VCaP (cell line): ENCODE measurements around the gene MIOX.

ENCODE experiments used
- H3K27ac ChIP-seq: fragments of 450-650 bp; 2 replicates; pipeline ENCODE4 v1.5.1; 2017
- TF ChIP-seq, protein P1 (sequence below): fragments of 450-650 bp; conservative IDR thresholded peaks from 2 replicates; pipeline ENCODE4 v1.5.1; 2017; ENCODE audit warnings: mild to moderate bottlenecking, moderate library complexity

The MIOX gene

DNA sequence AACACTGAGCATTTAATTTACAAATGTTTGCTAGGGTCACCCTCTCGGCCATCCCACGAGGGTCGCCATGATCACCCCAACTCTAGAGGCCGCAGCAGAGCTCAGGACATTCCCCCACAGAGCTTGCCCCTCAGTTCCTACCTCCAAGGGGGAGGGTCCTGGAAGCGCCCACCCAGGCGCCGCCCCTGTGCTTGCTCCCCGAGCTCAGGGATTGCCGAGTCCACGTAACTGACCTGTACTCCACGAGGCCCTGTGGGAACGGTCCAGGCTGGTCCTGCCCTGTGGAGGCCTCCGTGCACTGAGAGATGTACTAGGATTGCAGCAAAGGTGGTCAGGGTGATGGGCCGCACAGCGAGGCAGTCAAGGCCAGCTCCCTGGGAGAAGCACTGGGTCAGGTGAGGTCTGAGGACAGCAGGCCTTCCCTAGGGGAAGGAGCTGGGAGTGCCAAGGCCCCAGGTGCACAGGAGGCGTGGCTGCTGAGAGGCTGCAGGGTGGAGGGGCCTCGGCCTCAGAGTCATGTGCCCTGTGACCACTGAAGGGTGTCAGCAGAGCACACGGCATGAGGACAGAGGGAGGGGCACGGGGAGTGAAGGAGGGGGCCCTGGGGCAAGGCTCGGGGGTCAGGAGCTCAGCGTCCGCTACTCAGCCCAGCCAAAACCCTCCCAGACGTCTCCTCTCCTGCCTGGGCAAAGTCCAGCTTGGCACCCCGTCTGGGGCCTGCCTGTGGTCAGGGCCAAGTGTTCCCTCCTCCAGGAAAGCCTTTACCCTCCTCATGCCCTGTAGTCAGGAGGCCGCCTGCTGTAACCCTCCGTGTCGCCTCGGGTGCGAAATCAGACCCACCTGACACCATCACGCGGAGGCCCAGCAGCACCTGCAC lies 2.4 kb upstream of the MIOX start:
- TF ChIP-seq, protein P1, sequence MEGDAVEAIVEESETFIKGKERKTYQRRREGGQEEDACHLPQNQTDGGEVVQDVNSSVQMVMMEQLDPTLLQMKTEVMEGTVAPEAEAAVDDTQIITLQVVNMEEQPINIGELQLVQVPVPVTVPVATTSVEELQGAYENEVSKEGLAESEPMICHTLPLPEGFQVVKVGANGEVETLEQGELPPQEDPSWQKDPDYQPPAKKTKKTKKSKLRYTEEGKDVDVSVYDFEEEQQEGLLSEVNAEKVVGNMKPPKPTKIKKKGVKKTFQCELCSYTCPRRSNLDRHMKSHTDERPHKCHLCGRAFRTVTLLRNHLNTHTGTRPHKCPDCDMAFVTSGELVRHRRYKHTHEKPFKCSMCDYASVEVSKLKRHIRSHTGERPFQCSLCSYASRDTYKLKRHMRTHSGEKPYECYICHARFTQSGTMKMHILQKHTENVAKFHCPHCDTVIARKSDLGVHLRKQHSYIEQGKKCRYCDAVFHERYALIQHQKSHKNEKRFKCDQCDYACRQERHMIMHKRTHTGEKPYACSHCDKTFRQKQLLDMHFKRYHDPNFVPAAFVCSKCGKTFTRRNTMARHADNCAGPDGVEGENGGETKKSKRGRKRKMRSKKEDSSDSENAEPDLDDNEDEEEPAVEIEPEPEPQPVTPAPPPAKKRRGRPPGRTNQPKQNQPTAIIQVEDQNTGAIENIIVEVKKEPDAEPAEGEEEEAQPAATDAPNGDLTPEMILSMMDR: no peak
- H3K27ac ChIP-seq: no peak overlapping the region

DNA sequence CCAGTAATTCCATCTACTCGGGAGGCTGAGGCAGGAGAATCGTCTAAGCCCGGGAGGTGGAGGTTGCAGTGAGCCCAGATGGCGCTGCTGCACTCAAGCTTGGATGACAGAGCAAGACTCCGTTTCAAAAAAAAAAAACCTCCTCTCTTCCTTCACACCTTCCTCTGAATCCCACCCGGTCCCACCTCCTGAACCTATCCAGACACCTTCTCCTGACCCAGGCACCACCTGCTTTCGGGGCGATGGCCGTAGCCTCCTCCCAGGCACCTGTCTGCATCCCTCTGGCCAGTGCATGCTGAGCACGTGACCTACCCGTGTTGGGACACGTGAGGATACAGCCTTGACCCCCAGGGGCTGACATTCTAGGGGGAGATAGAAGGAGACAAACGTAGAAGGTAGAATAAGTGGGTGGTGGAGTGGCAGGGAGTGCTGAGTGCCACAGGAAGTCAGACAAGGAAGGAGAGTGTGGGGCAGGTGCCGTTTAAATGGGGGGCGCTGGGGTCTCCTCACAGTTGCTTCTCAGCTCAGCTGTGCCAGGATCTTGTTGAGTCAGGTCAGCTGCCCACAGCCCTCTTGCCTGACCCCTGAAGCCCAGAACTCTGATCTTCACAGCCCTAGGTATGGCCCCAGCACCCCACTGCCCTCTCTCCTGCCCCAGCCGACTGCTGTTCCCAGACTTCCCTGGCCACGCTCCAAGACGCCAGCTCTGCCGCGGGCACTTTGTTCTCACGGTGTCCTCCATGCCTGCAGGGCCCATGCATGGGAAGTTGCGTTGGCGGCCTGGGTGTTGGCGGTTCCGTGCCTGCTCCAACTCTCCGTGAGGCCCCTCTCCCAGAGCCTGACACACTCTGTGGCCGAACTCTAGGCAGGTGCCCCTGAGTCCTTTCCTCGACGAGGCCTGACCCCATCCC lies 1.2 kb upstream of the MIOX start:
- TF ChIP-seq, protein P1: no peak
- no peak overlapping the region for H3K27ac ChIP-seq

DNA sequence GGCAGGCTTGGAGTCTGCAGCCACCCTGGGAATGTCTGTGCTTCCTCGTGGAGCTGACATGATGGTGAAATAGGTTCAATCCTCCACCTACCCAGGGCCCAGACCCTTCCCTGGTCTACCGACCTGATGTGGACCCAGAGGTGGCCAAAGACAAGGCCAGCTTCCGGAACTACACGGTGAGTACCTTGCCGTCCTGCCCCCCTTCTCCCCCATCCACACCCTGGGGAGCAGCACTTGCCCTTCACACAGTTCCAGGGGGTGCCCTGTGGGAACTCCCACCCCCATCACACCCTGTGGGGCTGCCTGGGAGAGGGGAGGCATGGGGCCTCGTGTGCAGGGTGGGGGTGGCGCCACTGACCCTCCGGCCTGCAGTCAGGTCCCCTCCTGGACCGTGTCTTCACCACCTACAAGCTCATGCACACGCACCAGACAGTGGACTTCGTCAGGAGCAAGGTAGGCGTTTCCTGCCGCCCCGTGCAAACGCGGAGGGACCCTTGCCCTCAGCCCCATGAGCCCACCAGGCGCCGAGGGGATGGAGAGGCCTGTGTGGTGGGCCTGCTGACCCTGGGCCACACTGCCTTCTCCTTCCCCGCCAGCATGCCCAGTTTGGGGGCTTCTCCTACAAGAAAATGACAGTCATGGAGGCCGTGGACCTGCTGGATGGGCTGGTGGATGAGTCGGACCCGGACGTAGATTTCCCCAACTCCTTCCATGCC lies 789 bp downstream of the MIOX start:
- TF ChIP-seq, protein P1: no peak
- H3K27ac ChIP-seq: no peak overlapping the region

DNA sequence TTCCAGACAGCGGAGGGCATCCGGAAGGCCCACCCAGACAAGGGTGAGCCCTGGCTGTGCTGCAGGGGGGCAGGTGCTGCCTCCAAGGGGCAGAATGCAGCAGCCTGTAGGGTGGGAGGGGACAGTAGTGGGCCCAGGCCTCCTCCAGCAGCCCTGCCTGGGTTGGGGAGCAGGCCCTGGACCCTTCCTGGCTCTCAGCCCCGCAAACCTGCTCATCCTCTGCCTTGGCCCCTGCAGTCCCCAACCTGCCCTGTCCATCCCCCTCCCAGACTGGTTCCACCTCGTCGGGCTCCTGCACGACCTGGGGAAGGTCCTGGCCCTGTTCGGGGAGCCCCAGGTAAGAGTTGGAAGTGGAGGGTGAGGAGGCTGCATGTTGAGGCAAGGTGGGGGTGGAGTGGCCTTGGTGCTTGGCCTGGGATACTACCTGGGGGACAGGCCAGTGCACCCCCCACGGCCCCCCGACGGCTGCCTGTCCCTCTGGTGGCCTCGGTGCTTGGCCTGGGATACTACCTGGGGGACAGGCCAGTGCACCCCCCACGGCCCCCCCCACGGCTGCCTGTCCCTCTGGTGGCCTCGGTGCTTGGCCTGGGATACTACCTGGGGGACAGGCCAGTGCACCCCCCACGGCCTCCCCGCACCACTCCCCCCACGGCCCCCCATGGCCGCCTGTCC lies 1.5 kb downstream of the MIOX start:
- TF ChIP-seq, protein P1: no peak
- H3K27ac ChIP-seq: no peak overlapping the region

DNA sequence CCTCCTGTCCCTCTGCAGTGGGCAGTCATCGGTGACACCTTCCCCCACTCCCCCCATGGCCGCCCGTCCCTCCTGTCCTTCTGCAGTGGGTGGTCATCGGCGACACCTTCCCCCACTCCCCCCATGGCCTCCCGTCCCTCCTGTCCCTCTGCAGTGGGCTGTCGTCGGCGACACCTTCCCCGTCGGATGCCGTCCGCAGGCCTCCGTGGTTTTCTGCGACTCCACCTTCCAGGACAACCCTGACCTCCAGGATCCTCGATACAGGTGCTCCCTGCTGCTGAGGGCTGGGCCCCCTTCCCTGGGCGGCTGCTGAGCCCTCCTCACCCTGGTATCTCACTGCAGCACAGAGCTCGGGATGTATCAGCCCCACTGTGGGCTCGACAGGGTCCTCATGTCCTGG lies 2.2 kb downstream of the MIOX start:
- no peak overlapping the region for H3K27ac ChIP-seq
- TF ChIP-seq, protein P1: no peak

DNA sequence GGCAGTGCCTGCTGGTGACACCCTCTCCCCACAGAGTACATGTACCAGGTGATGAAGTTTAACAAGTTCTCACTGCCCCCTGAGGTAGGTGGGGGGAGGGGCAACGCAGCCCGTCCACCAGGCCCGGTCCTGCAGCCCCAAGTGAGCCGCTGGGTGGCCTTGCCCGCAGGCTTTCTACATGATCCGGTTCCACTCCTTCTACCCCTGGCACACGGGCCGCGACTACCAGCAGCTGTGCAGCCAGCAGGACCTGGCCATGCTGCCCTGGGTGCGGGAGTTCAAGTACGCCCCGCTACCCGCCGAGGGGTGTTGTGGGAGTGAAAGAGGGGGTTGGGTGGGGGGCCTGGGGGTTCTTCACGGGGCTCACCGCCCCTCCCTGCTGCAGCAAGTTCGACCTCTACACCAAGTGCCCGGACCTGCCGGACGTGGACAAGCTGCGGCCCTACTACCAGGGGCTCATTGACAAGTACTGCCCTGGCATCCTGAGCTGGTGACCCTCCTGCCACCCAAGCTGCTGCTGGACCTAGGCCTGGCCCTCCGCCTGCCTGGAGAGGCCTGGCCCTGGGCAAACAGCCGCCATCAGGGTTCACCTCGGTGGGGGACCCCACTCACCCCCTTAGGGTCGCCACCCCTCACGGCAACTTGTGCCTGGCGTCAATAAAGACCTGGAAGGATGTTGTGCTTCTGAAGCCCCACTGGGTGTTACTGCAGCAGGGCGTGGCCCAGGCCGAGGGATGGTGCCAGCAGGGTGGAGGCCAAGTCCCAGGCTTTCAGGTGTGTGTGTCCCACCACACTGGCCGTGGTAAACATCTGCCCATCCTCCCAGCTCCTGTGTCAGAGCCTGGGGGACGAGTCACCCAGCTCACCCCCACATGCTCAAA lies 2.9 kb downstream of the MIOX start:
- no peak overlapping the region for H3K27ac ChIP-seq
- TF ChIP-seq, protein P1: no peak
